ENCODE data around the gene B3GNT2. TPM values are rescaled to one million over a fixed set of nuclear protein-coding genes. Genes with fewer than 3 reads are reported as not detected.

The B3GNT2 gene
- total and polyA plus RNA-seq, 2 experiments from 2014 or later = 35.5 to 70.4 TPM

DNA sequence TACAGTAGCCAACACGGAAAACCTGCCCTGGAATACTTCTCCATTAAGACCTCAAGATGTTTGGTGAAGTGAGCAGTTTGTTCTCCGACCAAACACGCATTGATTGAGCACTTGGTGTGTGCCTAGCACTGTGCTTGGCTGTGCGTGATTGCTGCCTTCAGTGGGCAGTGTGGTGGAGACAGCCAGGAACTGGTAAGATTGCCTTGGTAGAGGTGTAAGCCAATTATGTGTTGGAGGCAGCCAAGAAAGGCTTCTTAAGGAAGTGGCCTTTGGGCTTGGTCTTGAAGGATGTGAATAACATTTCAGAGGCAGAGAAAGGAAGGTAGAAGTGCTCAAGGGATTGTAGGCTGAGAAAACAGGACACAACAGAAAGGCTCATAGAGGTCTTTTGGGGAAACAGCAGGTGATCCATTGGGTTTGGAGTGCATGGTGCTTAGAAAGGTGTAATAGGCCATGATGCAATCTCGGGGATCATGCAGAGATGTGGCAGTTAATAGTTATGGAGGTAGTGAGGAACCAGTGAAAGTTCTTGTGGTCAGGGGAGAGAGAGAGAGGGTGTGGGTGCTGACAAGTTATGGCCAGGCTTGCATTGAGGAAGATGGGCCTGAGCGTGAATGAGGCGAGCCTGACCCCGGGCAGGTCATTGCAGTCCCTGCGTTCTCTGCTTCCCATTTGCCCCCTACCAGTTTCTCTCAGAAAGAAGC lies 6.3 kb downstream of the B3GNT2 start:
- Histone ChIP-seq H2AFZ (no peak overlapping the region), H3K36me3 (ENCODE audit: insufficient read depth) (no peaks in the 10 kb centered on the region), H3K27me3 (ENCODE audit: insufficient read depth) (no peaks in the 10 kb centered on the region), H3K4me3 (no peak overlapping the region), H3K9me2 (ENCODE audit: insufficient read depth) (0 out of 2 replicates have a peak, but pooled peaks cover 3% of the 10 kb centered on the region), H3K27ac (ENCODE audit: low read depth) (no peak overlapping the region), H4K20me1 (replicated peaks; ENCODE audit: insufficient read depth) (peaks cover 84% of the 10 kb centered on the region), H3K4me2 (peak overlapping the region; percentile 1), H3F3A (replicated peaks; ENCODE audit: low read depth) (peaks cover 6% of the 10 kb centered on the region; the same call in 1 of the 2 replicates), H3K79me2 (replicated peaks; ENCODE audit: insufficient read depth) (peaks cover 100% of the 10 kb centered on the region), H3K4me1 (ENCODE audit: insufficient read depth) (peaks cover 75% of the 10 kb centered on the region)
- Mint-ChIP-seq H3K4me3 (no peak overlapping the region; the same call in 2 of the 3 replicates), H3K9me3 (no peaks in the 10 kb centered on the region), H3K27me3 (ENCODE audit: insufficient read depth, low read depth, poor library complexity) (peaks cover 10% of the 10 kb centered on the region), H3K4me1 (peaks cover 73% of the 10 kb centered on the region), H3K36me3 (ENCODE audit: low read depth) (no peaks in the 10 kb centered on the region), H3K27ac (peak overlapping the region; percentile 43)
- ATAC-seq (no peak), DNase-seq (ENCODE audit: low spot score) (no peak)
- TF ChIP-seq EZH2 (IDR thresholded peaks at IDR 0.05; ENCODE audit: low read depth, unreplicated experiment) (no peak), CREB1 (CRISPR knock-in tag; IDR thresholded peaks at IDR 0.05; ENCODE audit: low read depth) (no peak), NANOG (IDR thresholded peaks at IDR 0.05; ENCODE audit: borderline replicate concordance) (no peak), ZNF331 (CRISPR knock-in tag; IDR thresholded peaks at IDR 0.05; ENCODE audit: low read depth) (no peak), ZNF114 (CRISPR knock-in tag; IDR thresholded peaks at IDR 0.05) (no peak), STAT1 (IDR thresholded peaks at IDR 0.05; ENCODE audit: unreplicated experiment) (no peak), CTCF (conservative IDR thresholded peaks at IDR 0.05; ENCODE audit: low read depth in 2 of 2) (no peak)

DNA sequence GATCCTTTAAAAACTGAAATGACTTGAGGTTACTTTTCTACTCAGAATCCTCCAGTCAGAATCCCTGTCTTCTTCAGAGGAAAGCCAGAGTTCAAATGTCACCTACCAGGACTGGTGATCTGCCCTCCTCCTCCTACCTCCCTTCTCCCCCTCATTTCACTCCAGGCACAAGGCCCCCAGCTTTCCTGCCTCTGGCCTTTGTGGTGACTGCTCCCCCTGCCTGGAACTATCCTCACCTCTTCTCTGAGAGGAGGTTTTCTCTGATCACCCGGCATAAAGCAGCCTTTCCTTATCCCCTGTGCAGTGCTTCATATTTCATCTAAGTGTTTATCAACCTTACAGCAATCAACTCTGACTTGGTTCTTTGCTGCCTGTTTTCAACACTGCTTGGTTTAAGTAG lies 6.8 kb downstream of the B3GNT2 start:
- peaks cover 7% of the 10 kb centered on the region for H3K27me3 Mint-ChIP-seq (ENCODE audit: insufficient read depth, low read depth, poor library complexity)
- peaks cover 78% of the 10 kb centered on the region for H3K4me1 ChIP-seq (ENCODE audit: insufficient read depth)
- no peak overlapping the region for H3K4me3 ChIP-seq
- H3K79me2 ChIP-seq (replicated peaks; ENCODE audit: insufficient read depth) = peaks cover 100% of the 10 kb centered on the region
- no peak overlapping the region for H2AFZ ChIP-seq
- no peak overlapping the region for H3K4me3 Mint-ChIP-seq
- no peak overlapping the region for H3K27ac ChIP-seq (ENCODE audit: low read depth)
- H3K27ac Mint-ChIP-seq = no peak overlapping the region
- 0 out of 2 replicates have a peak, but pooled peaks cover 3% of the 10 kb centered on the region for H3K9me2 ChIP-seq (ENCODE audit: insufficient read depth)
- peaks cover 6% of the 10 kb centered on the region; the same call in 1 of the 2 replicates for H3F3A ChIP-seq (replicated peaks; ENCODE audit: low read depth)
- DNase-seq (ENCODE audit: low spot score) = no peak
- peak; percentile 19; the same call in 1 of the 3 replicates for ATAC-seq
- TF ChIP-seq EZH2phosphoT487 (IDR thresholded peaks at IDR 0.05; ENCODE audit: unreplicated experiment) = no peak
- peaks cover 84% of the 10 kb centered on the region for H4K20me1 ChIP-seq (replicated peaks; ENCODE audit: insufficient read depth)
- no peaks in the 10 kb centered on the region for H3K9me3 Mint-ChIP-seq
- no peaks in the 10 kb centered on the region for H3K36me3 Mint-ChIP-seq (ENCODE audit: low read depth)
- no peaks in the 10 kb centered on the region for H3K27me3 ChIP-seq (ENCODE audit: insufficient read depth)
- no peaks in the 10 kb centered on the region for H3K36me3 ChIP-seq (ENCODE audit: insufficient read depth)
- peaks cover 76% of the 10 kb centered on the region for H3K4me1 Mint-ChIP-seq
- H3K4me2 ChIP-seq = no peak overlapping the region; the same call in 1 of the 2 replicates
